Left forelimb (tissue), 1 donor: ENCODE data around the gene WIPF2.

ENCODE experiments used
- DNase-seq: peaks from one replicate; pipeline ENCODE4 v3.0.0-alpha.2; 2018; ENCODE audit warnings: low spot score

The WIPF2 gene

DNA sequence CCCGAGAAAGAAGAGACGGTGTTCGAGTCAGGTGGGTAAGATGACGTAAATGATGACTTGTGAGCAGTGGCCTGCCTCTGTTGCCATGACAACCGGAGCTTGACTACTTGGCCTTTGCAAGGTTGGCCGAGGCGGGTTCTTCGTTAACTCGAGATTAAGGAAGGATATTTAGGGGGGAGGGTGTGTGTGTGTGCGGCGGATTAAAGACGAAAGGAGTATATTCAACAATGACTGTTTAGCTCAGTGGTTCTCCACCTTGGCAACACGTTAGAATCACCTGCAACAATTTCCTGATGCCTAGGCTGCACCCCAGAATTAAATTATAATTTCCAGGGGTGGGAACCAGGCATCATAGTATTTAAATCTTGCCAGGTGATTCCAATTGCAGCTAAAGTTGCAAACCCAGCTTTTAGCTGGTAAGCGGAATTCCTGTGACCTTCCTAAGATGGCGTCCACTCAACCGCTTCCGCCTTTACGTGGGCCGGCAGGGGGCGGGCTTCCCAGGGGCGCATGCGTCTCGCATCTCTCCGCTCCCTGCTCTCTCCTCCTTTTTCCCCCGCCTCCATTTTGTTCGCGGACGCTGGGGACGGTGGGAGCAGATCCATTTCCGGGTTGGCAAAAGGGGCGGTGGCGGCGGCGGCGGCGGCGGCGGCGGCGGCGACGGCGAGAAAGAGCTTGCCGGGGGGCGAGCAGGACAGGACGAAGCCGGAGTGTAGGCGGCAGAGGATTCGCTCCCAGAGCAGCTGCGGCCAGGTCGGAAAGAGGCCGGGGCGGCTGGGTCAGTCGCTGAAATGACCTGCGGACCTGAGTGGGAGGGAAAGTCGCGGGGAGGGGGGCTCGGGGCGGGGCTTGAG, at the start of gene WIPF2:
WIPF2 (plus strand) TSS at position 565 of the 854 bp plus-strand sequence. CDS start 37,156 bp downstream, outside the sequence.
- DNase-seq: peak; percentile 96

DNA sequence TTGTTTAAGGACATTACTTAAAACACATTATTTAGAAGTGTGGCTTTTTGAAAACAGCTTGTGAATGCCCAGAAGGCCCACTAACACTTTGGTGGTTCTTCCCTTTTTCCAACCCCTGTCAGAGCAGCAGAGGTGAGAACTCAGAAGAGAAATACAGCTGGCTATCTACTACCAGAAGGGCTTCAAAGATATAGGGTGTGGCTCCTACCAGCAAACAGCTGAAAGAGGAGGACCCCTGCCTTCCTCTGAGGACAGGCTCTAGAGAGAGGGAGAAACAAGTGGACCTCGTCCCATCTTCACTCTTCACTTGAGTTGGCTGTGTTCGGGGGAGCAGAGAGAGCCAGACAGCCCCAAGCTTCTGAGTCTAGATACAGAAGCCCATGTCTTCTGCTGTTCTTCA, 48.8 kb upstream of the WIPF2 start:
- no peak for DNase-seq

GRCh38 chr17:40171750-40172149, 47.4 kb upstream of the WIPF2 start:
- DNase-seq: no peak

DNA sequence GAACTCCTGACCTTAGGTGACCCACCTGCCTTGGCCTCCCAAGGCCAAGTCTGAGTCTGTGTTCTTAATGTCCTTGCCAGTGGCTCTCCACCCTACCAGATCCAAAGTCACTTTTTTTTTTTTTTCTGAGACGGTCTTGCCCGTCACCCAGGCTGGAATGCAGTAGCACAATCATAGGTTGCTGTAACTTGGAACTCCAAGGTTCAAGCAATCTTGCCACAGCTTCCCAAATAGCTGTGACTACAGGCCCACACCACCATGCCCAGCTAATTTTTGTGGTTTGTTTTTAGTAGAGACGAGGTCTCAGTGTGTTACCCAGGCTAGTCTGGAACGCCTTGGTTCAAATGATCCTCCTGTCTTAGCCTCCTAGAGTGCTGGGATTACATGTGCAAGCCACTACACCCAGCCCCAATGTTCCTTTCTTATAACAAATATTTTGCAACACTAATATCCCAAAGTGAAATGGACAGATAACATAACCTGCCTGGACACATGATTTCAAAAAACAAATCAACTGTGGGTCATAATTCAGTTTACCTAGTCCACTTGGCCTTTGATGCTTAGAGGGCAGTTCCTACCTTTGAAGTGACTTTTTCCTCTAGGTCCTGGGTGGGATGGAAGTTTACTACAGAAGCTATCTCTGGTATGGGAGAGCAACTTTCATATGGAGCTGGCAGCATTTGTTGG, 45.9 kb upstream of the WIPF2 start:
- no peak for DNase-seq

DNA sequence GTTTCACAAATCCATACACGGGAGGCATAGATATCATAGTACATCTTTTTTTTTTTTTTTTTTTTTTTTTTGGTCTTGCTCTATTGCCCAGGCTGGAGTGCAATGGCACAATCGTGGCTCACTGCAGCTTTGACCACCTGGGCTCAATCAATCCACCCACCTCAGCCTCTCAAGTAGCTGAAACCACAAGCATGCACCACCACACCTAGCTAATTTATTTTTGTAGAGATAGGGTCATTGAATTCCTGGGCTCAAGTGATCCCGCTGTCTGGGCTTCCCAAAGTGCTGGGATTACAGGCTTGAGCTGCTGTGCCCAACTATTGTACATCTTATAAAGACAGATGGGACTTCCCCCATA, 45.3 kb upstream of the WIPF2 start:
- DNase-seq: no peak

DNA sequence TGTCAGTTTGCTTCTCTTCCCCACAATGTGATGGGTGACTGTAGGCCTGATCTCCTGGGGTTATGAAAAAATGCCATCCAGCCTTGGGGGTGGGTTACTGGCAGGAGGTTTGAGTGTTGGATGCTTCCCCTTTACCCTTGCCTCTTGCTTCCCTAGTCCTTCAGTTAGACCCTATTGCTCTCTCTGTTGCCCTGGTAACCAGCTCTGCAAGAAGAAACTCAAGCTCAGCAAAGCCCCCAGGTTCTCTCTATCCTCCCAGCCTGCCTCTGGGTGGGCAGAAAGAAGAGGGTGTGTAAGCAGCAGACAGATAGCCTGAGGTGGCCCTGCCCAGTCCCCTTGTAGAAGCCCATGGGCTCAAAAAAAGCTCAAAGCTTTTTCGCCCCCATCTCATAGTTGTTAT, 44.6 kb upstream of the WIPF2 start:
- DNase-seq: no peak

GRCh38 chr17:40175928-40176753, 43.0 kb upstream of the WIPF2 start:
- no peak for DNase-seq

- no peak for DNase-seq
Measured at GRCh38 chr17:40176754-40177110, 42.4 kb upstream of the WIPF2 start.

GRCh38 chr17:40177275-40177874, 41.7 kb upstream of the WIPF2 start, which contains the start of gene RAPGEFL1:
TSS of gene RAPGEFL1 (plus strand) at chr17:40177470. CDS start at chr17:40177862, 392 bp downstream.
- DNase-seq: peak; percentile 86

DNA sequence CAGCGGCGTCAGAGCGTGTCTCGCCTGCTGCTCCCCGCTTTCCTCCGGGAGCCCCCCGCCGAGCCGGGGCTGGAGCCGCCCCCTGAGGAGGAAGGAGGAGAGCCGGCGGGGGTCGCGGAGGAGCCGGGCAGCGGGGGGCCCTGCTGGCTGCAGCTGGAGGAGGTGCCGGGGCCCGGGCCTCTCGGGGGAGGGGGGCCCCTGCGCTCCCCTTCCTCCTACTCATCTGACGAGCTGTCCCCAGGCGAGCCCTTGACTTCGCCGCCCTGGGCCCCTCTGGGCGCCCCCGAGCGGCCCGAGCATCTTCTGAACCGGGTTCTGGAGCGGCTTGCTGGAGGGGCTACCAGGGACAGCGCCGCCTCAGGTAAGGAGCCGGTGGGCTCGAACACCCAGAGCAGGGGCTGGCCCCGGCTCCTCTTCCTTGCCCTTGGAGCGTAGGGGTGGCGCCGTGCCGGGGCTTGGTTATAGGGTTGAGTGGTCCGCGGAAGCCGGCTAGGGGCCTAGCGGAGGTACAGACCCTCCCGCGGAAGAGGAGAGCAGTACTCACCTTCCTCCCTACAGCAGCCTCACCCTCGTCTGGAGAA, 41.0 kb upstream of the WIPF2 start:
- no peak for DNase-seq

GRCh38 chr17:40178660-40179059, 40.4 kb upstream of the WIPF2 start:
- DNase-seq: no peak

GRCh38 chr17:40179923-40180659, 39.0 kb upstream of the WIPF2 start:
- DNase-seq: no peak

DNA sequence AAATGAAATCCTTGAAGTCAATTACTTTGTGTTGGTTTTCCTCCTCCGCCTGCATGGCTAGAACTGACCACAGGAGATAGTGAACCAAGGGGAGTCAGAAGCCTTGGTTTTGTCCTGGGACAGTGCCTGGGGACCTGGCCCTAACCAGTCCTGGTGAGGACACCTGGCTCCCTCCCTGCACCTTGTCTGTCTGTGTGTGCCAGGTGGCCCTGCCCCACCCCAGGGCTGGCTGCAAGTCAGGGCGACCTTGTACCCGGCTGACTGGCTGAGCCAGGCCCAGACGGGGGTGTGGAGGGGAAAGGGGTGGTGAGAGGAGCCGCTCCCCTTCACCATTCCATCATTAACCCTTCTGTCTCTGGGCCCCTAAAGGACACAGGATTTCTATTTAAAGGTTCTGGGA, 38.4 kb upstream of the WIPF2 start:
- DNase-seq: no peak

DNA sequence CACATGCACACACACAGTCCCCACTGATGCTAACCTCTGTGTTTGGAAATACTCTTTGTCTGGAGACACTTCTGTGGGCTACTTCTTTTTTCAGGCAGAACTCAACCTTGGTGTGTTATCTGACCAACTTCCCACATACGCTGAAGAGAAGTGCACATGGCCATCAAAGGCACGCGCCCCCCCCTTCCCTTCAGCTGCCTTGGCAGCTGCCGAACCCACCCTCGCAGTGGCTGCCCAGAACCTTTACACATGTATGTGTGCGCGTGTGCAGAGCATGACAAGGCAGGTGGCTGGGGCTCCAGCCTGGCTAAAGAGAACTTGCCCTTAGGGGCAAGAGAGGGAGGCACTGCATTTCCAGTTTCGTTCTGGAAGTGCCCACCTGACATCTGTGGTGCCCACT, 37.9 kb upstream of the WIPF2 start:
- DNase-seq: no peak

GRCh38 chr17:40182606-40183005, 36.5 kb upstream of the WIPF2 start:
- DNase-seq: no peak

GRCh38 chr17:40187238-40187637, 31.9 kb upstream of the WIPF2 start:
- no peak for DNase-seq

GRCh38 chr17:40188694-40189093, 30.4 kb upstream of the WIPF2 start:
- DNase-seq: no peak

DNA sequence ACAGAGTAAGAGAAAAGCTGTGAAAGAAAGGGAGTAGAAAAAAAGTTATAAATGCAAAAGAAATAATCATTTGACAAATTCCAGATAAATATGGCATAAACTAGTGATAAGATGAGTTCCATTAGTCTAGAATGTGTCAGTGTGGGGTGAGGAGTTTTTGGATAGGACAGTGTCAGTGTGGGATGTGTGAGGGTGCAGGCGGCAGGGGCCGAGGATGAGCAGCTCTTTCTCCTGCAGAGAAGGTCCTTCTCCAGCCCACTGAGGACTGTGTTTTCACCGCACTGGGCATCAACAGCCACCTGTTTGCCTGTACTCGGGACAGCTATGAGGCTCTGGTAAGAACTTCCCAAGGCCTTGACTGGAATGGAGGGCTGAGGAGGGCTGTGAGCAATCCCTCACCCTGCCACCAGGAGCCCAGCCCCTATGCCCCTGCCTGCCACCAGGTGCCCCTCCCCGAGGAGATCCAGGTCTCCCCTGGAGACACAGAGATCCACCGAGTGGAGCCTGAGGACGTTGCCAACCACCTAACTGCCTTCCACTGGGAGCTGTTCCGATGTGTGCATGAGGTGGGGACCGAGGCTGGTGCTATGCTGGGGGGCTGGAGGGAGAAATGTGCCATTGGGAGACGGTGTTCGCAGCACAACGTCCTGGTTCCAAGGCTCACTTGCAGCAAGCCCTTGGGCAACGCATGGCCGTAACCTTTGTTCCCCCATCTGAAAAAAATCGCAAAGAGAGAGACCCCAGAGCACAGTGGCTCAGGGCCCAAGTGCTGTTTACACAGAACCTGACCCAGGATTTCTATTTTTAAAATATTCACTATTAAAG, 28.7 kb upstream of the WIPF2 start:
- DNase-seq: peak; percentile 41

DNA sequence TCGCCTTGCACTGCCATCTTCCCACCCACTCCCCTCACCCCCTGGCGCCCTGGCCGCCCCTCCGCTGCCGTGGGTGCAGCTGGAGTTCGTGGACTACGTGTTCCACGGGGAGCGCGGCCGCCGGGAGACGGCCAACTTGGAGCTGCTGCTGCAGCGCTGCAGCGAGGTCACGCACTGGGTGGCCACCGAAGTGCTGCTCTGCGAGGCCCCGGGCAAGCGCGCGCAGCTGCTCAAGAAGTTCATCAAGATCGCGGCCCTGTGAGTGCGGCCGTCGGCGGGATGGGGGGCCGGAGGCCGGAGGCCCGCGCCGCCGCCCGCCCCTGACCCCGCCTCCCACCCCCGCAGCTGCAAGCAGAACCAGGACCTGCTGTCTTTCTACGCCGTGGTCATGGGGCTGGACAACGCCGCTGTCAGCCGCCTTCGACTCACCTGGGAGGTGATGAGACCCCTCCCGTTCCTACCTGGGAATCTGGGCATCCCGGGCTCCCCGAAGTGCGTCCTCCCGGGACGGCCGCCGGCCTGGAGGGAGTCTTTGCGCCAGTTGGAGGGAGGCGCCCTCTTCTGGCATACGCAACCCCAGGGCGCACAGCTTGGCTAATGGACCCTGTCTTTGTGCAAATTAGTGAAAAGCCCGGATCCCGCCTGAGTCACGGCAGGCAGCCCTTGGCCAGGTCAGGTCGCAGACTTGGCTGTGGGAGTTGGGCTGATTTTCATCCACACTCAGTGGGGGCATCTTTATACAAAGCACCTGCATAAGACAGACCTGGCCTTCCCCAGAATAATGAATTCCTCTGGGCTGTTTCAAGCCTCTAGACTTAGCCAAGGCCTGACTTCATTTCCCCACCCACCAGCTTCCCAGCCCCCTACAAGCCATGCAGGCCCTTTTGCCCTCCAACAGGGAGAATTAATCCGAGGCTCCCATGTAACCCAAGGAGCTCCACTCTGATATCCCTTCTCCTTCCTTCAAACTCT, 27.6 kb upstream of the WIPF2 start:
- peak; percentile 73 for DNase-seq
